ENCODE data around the gene MGAT5. TPM values are rescaled to one million over a fixed set of nuclear protein-coding genes. Genes with fewer than 3 reads are reported as not detected.

Gene MGAT5
- polyA plus RNA-seq, 4 donors: 5.6 to 27.4 (median 12.3) TPM

DNA sequence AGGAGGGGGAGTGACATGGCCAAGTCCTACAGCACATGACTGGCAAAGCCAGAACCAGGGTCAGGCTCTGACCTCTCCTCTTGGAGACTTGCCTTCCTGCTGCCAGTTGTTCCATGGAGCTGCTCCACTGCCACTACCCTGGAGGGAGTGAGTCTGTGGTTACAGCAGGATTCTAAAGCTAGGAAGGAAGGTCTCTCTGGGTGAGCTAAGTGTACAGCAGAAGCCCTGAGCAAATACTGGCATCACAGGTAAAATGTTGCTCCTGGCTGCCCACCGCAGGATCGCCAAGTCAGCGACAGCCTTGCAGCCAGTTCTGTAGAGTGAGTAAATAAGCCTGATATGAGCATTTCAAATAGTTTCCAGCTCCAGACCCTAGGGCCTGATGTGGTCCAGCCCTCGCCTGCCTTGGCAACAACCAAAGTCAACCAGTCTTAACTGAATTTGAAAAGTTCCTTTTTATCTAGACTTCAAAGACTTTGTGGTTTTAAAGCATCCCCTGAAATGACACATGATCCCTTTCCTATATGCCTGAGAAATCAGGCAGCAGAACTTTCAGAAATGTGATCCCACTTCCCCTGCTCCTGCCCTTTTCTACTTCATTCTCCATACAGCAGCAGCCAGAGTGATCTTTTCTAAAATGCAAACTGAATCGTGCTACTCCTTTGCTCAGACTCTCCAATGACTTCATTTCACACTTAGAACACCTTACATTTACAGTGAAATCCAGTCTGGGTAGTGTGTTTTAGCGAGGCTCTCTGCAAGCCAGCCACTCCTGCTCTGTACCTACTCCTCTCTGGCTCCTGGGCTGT is 114.3 kb downstream of the MGAT5 start:
- peaks cover 3 to 33% (median 10%) of the 10 kb centered on the region in 3 donors for H3K36me3 ChIP-seq (ENCODE audit: control insufficient read depth in 3 of 3, insufficient read depth in 2 of 3, low read depth in 1 of 3, low read length in 3 of 3)
- H3K4me1 ChIP-seq (ENCODE audit: control insufficient read depth in 3 of 3, insufficient read depth in 2 of 3, low read depth in 1 of 3, low read length in 2 of 3): peaks cover 0 to 3% (median 0%) of the 10 kb centered on the region in 3 donors
- H3K27me3 ChIP-seq (ENCODE audit: control insufficient read depth in 3 of 3, insufficient read depth in 3 of 3, low read length in 3 of 3): no peaks in the 10 kb centered on the region
- no peak overlapping the region for H3K4me3 ChIP-seq (ENCODE audit: low read depth in 1 of 3, low read length in 3 of 3)
- FAIRE-seq (no peak), DNase-seq (no peak)
- H3K9me3 ChIP-seq (ENCODE audit: control insufficient read depth in 2 of 2, insufficient read depth in 1 of 2, low read depth in 1 of 2, low read length in 1 of 2): no peaks in the 10 kb centered on the region
- WGBS, 3 donors: 75 to 83% (median 83%) methylated on average over 6 of the region's 6 CpGs
- no peak overlapping the region for H3K27ac ChIP-seq (ENCODE audit: low read depth in 1 of 3, low read length in 2 of 3)

DNA sequence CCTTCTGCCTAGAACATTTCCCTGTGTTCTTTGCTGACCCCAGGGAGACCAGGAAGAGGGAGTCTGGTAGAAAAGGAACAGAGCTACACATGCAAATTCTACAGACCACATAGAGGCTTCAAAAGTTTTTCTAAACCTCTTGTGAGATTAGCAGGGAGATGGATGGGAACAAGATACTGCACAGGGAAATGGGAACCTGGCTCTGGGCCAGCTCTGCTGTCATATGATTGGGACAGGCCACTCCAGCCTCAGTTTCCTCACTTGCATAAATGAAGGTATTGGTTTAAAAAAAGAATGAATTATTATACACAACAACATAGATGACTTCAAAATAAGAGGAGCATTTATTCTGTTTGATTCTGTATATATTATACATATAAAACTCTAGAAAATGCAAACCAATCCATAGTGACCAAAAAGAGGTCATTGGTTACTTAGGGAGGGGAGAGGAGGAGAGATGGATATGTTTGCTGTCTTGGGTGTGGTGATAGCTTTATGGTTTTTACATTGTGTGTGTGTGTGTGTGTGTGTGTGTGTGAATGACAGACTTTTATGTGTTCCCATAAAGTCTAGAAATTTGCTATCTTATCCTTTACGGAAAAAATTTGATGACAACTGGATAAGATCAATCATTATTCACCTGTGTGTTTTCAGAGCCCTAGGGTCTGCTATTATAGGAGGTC is 115.5 kb downstream of the MGAT5 start:
- FAIRE-seq: no peak
- Histone ChIP-seq H3K4me3 (ENCODE audit: low read depth in 1 of 3, low read length in 3 of 3) (no peak overlapping the region), H3K4me1 (ENCODE audit: control insufficient read depth in 3 of 3, insufficient read depth in 2 of 3, low read depth in 1 of 3, low read length in 2 of 3) (peaks cover 0 to 3% (median 0%) of the 10 kb centered on the region in 3 donors), H3K36me3 (ENCODE audit: control insufficient read depth in 3 of 3, insufficient read depth in 2 of 3, low read depth in 1 of 3, low read length in 3 of 3) (peaks cover 0 to 32% (median 10%) of the 10 kb centered on the region in 3 donors), H3K27ac (ENCODE audit: low read depth in 1 of 3, low read length in 2 of 3) (no peak overlapping the region), H3K9me3 (ENCODE audit: control insufficient read depth in 2 of 2, insufficient read depth in 1 of 2, low read depth in 1 of 2, low read length in 1 of 2) (no peaks in the 10 kb centered on the region), H3K27me3 (ENCODE audit: control insufficient read depth in 3 of 3, insufficient read depth in 3 of 3, low read length in 3 of 3) (no peaks in the 10 kb centered on the region)
- WGBS, 3 donors: 28 to 87% (median 74%) methylated on average over 1 of the region's 1 CpG
- no peak for DNase-seq

DNA sequence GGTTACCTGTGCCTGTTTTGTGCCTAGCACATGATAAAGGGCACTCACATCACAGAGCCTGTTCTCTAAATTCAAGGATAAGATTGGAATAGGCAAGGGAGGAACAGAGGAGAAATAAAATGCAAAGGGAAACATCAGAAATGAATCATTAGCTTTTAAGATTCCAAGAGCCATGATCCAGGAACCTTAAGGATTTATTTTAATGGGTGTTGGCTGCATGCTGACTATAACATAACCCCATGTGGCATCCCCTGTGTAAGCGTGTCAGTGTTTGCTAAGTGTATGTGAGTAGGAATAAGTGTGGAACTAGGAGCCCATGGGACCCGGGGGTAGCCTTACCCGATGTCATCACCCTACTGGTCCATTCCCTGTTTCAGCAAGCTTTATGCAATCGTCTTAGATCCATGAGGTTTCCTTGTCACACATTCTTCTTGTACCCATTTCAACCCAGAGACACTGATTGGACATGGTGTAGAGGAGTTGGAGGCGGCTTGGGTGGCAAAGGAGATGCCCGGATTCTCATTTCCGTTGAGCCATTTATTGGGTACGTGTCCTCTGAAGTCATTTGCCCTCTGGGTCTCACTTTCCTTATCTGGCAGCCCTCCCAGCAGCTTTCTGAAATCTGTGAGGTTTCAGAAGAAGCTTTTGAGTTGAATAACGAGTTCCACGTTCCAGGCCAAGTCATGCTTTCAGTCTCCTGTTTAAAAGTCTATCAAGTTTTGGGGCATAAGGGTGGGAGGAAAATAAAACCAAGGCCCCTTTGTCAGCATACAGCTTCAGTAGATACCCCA is 117.0 kb downstream of the MGAT5 start:
- peaks cover 0 to 3% (median 0%) of the 10 kb centered on the region in 3 donors for H3K4me1 ChIP-seq (ENCODE audit: control insufficient read depth in 3 of 3, insufficient read depth in 2 of 3, low read depth in 1 of 3, low read length in 2 of 3)
- no peak for FAIRE-seq
- 85 to 90% (median 85%) methylated on average over 10 of the region's 10 CpGs for WGBS, 3 donors

DNA sequence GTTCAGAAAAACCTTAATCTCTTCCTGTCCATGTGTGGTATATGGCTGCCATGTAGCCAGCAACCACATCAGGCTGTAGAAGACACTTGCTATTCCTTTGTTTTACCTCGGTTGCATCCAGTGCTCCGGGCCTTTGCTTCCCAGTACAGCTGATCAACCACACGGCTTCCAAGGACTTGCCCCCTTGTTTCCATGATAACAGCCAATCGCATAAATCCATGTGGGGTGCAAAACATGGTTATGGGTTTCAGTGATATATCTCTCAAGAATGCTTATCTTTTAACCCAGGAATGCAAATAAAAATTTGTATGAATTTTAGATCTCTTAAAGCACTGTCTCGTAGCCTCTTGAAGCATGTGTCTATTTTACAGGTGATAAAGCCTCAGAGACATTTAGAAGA is 118.3 kb downstream of the MGAT5 start:
- peaks cover 0 to 3% (median 0%) of the 10 kb centered on the region in 3 donors for H3K4me1 ChIP-seq (ENCODE audit: control insufficient read depth in 3 of 3, insufficient read depth in 2 of 3, low read depth in 1 of 3, low read length in 2 of 3)
- WGBS, 3 donors: 88 to 94% (median 91%) methylated on average over 5 of the region's 5 CpGs
- DNase-seq: no peak
- H3K27me3 ChIP-seq (ENCODE audit: control insufficient read depth in 3 of 3, insufficient read depth in 3 of 3, low read length in 3 of 3): no peaks in the 10 kb centered on the region
- no peak overlapping the region for H3K4me3 ChIP-seq (ENCODE audit: low read depth in 1 of 3, low read length in 3 of 3)
- no peak overlapping the region for H3K27ac ChIP-seq (ENCODE audit: low read depth in 1 of 3, low read length in 2 of 3)
- peaks cover 0 to 34% (median 6%) of the 10 kb centered on the region in 3 donors for H3K36me3 ChIP-seq (ENCODE audit: control insufficient read depth in 3 of 3, insufficient read depth in 2 of 3, low read depth in 1 of 3, low read length in 3 of 3)
- FAIRE-seq: no peak
- no peaks in the 10 kb centered on the region for H3K9me3 ChIP-seq (ENCODE audit: control insufficient read depth in 2 of 2, insufficient read depth in 1 of 2, low read depth in 1 of 2, low read length in 1 of 2)

More for the DNA sequence above, 117.0 kb downstream of the MGAT5 start:
- Histone ChIP-seq H3K27ac (ENCODE audit: low read depth in 1 of 3, low read length in 2 of 3) (no peak overlapping the region), H3K27me3 (ENCODE audit: control insufficient read depth in 3 of 3, insufficient read depth in 3 of 3, low read length in 3 of 3) (no peaks in the 10 kb centered on the region), H3K4me3 (ENCODE audit: low read depth in 1 of 3, low read length in 3 of 3) (no peak overlapping the region), H3K36me3 (ENCODE audit: control insufficient read depth in 3 of 3, insufficient read depth in 2 of 3, low read depth in 1 of 3, low read length in 3 of 3) (peaks cover 0 to 33% (median 9%) of the 10 kb centered on the region in 3 donors), H3K9me3 (ENCODE audit: control insufficient read depth in 2 of 2, insufficient read depth in 1 of 2, low read depth in 1 of 2, low read length in 1 of 2) (no peaks in the 10 kb centered on the region)
- no peak for DNase-seq

DNA sequence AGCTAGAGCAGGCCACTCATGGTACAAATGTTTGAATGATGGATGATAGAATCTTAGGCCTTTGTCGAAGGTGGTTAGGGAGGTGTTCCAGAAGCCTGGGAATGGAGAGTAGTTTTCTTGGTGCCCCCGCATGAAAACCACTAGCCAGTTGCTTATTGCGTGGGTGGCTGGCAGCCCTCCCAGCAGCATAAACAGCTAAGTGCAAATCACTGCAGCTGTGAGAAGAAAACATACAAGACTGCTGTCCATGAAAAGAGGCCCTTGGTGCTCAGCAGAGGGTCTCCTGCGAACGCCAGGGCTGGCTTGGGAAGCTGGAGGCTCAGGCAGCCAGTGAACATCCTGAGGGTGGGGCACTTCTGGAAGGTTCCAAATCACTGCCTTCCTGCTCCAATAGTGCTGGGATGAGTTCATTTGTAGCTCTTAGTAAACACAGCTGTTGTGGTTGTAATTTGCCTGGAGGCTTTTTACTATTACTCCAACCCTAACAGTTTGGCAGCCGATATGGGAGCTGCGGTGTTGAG is 118.8 kb downstream of the MGAT5 start:
- Histone ChIP-seq H3K27ac (ENCODE audit: low read depth in 1 of 3, low read length in 2 of 3) (no peak overlapping the region), H3K27me3 (ENCODE audit: control insufficient read depth in 3 of 3, insufficient read depth in 3 of 3, low read length in 3 of 3) (no peaks in the 10 kb centered on the region), H3K4me3 (ENCODE audit: low read depth in 1 of 3, low read length in 3 of 3) (no peak overlapping the region), H3K9me3 (ENCODE audit: control insufficient read depth in 2 of 2, insufficient read depth in 1 of 2, low read depth in 1 of 2, low read length in 1 of 2) (no peaks in the 10 kb centered on the region), H3K4me1 (ENCODE audit: control insufficient read depth in 3 of 3, insufficient read depth in 2 of 3, low read depth in 1 of 3, low read length in 2 of 3) (no peaks in the 10 kb centered on the region), H3K36me3 (ENCODE audit: control insufficient read depth in 3 of 3, insufficient read depth in 2 of 3, low read depth in 1 of 3, low read length in 3 of 3) (peaks cover 0 to 36% (median 8%) of the 10 kb centered on the region in 3 donors)
- WGBS, 3 donors: 64 to 94% (median 90%) methylated on average over 7 of the region's 7 CpGs
- peak in 1 of 2 donors; percentile 19 for DNase-seq
- no peak for FAIRE-seq

DNA sequence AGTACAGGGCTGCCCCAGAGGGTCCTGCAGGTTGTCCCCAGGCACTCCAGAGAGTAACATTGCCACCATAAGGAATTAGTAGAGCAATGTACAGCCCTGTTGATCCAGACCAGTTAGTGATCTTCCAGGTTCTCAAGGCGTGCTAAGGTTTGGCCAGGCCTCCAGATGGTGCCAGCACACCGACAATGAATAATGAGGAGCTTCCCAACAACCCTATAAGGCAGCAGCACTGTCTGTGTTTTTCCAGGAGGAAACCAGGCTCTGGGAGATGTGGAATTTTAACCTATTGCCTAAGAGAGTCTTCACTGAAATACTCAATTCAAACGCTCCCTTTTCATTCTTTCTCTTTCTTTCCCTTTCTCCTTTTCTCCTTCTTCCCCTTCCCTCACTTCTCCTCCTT is 122.1 kb downstream of the MGAT5 start:
- Histone ChIP-seq H3K27ac (ENCODE audit: low read depth in 1 of 3, low read length in 2 of 3) (no peak overlapping the region), H3K9me3 (ENCODE audit: control insufficient read depth in 2 of 2, insufficient read depth in 1 of 2, low read depth in 1 of 2, low read length in 1 of 2) (no peaks in the 10 kb centered on the region), H3K36me3 (ENCODE audit: control insufficient read depth in 3 of 3, insufficient read depth in 2 of 3, low read depth in 1 of 3, low read length in 3 of 3) (peaks cover 0 to 30% (median 11%) of the 10 kb centered on the region in 3 donors), H3K4me1 (ENCODE audit: control insufficient read depth in 3 of 3, insufficient read depth in 2 of 3, low read depth in 1 of 3, low read length in 2 of 3) (no peaks in the 10 kb centered on the region), H3K4me3 (ENCODE audit: low read depth in 1 of 3, low read length in 3 of 3) (no peak overlapping the region), H3K27me3 (ENCODE audit: control insufficient read depth in 3 of 3, insufficient read depth in 3 of 3, low read length in 3 of 3) (no peaks in the 10 kb centered on the region)
- peak; percentile 46 to 55 for DNase-seq
- FAIRE-seq: no peak
- WGBS, 3 donors: 27 to 56% (median 42%) methylated on average over 3 of the region's 3 CpGs

DNA sequence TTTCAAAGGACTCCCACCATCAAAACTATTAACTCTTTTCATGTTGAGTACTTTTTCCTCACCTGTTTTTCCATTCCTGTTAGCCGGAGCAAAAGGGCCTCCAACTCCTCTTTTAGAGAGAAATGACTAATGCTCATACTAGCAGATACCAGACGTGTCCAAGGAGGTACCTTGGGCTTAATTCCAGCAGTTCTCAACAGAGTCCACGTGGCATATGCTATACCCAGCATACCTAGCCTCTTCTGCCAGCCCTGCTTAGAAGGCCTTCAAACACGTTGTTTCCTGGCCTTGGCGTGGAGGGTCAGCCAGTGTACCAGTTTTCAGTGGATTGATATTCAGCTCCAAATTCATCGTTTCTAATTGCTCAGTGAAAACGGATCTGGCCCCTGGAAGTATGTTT is 123.9 kb downstream of the MGAT5 start:
- peaks cover 0 to 20% (median 11%) of the 10 kb centered on the region in 3 donors for H3K36me3 ChIP-seq (ENCODE audit: control insufficient read depth in 3 of 3, insufficient read depth in 2 of 3, low read depth in 1 of 3, low read length in 3 of 3)
- no peak overlapping the region for H3K4me3 ChIP-seq (ENCODE audit: low read depth in 1 of 3, low read length in 3 of 3)
- DNase-seq: no peak
- no peaks in the 10 kb centered on the region for H3K27me3 ChIP-seq (ENCODE audit: control insufficient read depth in 3 of 3, insufficient read depth in 3 of 3, low read length in 3 of 3)
- no peaks in the 10 kb centered on the region for H3K4me1 ChIP-seq (ENCODE audit: control insufficient read depth in 3 of 3, insufficient read depth in 2 of 3, low read depth in 1 of 3, low read length in 2 of 3)
- H3K9me3 ChIP-seq (ENCODE audit: control insufficient read depth in 2 of 2, insufficient read depth in 1 of 2, low read depth in 1 of 2, low read length in 1 of 2): no peaks in the 10 kb centered on the region
- WGBS, 3 donors: 88 to 94% (median 88%) methylated on average over 7 of the region's 7 CpGs
- no peak for FAIRE-seq
- H3K27ac ChIP-seq (ENCODE audit: low read depth in 1 of 3, low read length in 2 of 3): no peak overlapping the region

DNA sequence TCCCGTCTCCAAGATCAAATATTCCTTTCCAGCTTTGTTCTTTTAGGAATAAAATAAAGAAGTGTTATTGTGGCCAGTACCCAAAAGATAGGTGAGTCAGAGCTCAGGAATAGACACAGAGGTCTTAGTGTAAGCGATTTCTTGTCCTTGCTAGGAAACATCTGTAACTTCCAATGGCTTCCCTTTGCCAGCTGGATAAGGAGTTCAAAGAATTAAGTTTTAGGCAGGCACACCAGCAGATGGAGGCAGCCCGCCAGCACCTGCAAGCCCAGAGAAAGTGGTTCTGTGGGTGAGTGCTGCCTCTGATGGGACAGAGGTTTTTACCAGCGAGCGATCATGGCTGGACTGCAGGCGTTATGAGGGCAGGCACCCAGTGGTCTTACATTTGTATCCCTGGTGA is 125.4 kb downstream of the MGAT5 start:
- no peak for DNase-seq
- Histone ChIP-seq H3K4me1 (ENCODE audit: control insufficient read depth in 3 of 3, insufficient read depth in 2 of 3, low read depth in 1 of 3, low read length in 2 of 3) (no peaks in the 10 kb centered on the region), H3K4me3 (ENCODE audit: low read depth in 1 of 3, low read length in 3 of 3) (no peak overlapping the region), H3K36me3 (ENCODE audit: control insufficient read depth in 3 of 3, insufficient read depth in 2 of 3, low read depth in 1 of 3, low read length in 3 of 3) (peaks cover 0 to 14% (median 11%) of the 10 kb centered on the region in 3 donors), H3K27ac (ENCODE audit: low read depth in 1 of 3, low read length in 2 of 3) (no peak overlapping the region), H3K9me3 (ENCODE audit: control insufficient read depth in 2 of 2, insufficient read depth in 1 of 2, low read depth in 1 of 2, low read length in 1 of 2) (no peaks in the 10 kb centered on the region), H3K27me3 (ENCODE audit: control insufficient read depth in 3 of 3, insufficient read depth in 3 of 3, low read length in 3 of 3) (no peaks in the 10 kb centered on the region)
- 89 to 95% (median 93%) methylated on average over 6 of the region's 6 CpGs for WGBS, 3 donors
- no peak for FAIRE-seq

Measured in small intestine (tissue), 7 donors.